Endothelial cell of umbilical vein (primary cell): Measurements from ENCODE around the gene POMGNT2. TPM values are rescaled to one million over a fixed set of nuclear protein-coding genes. Genes with fewer than 3 reads are reported as not detected.

Experiments
- BruUV-seq: library from RNA; stranded (reverse); fragments of 400-500 nt; replicated peaks from 2 replicates; lab custom pipeline; 2021; lab: Mats Ljungman, UMichigan
- CTCF ChIA-PET: fragments of 300-600, 350-600 bp; sonication (Branson Sonifier 250); formaldehyde crosslinking; loops from one replicate; lab custom pipeline; 2021; ENCODE audit warnings: antibody characterized with exemption, inconsistent platforms; lab: Charles Lee
- POLR2A ChIA-PET: fragments of 300-600, 350-600 bp; sonication (Branson Sonifier 250); formaldehyde crosslinking; loops from one replicate; lab custom pipeline; 2021; ENCODE audit warnings: antibody characterized with exemption, inconsistent platforms; lab: Charles Lee
- DNase-seq: peaks from one replicate; pipeline ENCODE4 v3.0.0-alpha.2; 2011; ENCODE audit warnings: low read depth, low spot score
- FAIRE-seq: peaks from 2 replicates; lab custom pipeline; 2011; peaks lifted over from hg19 to GRCh38; lab: Jason Lieb, UNC
- H2AFZ ChIP-seq: 2 replicates; pipeline ENCODE4 v1.6.0; 2012; ENCODE audit warnings: low read depth, low read length, control low read depth, inconsistent platforms
- H3K27ac ChIP-seq: 2 replicates; pipeline ENCODE4 v1.5.1; 2011; ENCODE audit warnings: low read depth, mild to moderate bottlenecking, control low read depth, low read length, moderate library complexity; ENCODE audit not compliant: insufficient read depth
- H3K27me3 ChIP-seq, 2 experiments: 2 replicates each; pipeline versions ENCODE4 v1.6.0 to v1.6.1; 2011; ENCODE audit warnings: low read length in 2 of 2, mixed read lengths in 1 of 2; ENCODE audit not compliant: control insufficient read depth in 2 of 2, insufficient read depth in 2 of 2
- H3K36me3 ChIP-seq, 2 experiments: 2 replicates in 1 of 2; 3 replicates in 1 of 2; pipeline ENCODE4 v1.5.1; 2011; ENCODE audit warnings: low read length in 2 of 2, mild to moderate bottlenecking in 1 of 2, moderate library complexity in 1 of 2; ENCODE audit not compliant: control insufficient read depth in 2 of 2, insufficient read depth in 2 of 2; ENCODE audit errors: extremely low read depth in 1 of 2
- H3K4me1 ChIP-seq: 3 replicates; pipeline ENCODE4 v1.5.1; 2011; ENCODE audit warnings: mild to moderate bottlenecking, low read length; ENCODE audit not compliant: control insufficient read depth, insufficient read depth; ENCODE audit errors: extremely low read depth
- H3K4me2 ChIP-seq: 2 replicates; pipeline ENCODE4 v1.6.1; 2011; ENCODE audit warnings: low read length, control low read depth, mixed read lengths; ENCODE audit not compliant: insufficient read depth
- H3K4me3 ChIP-seq, 3 experiments: fragments of 200-600 bp in 1 of 3; sonication (generic), shearing (Covaris generic) in 1 of 3; replicated peaks in 1 of 3; 2 replicates each; pipeline ENCODE4 v1.5.1; 2011 to 2016; ENCODE audit warnings: control low read depth in 3 of 3, low read length in 3 of 3, mild to moderate bottlenecking in 2 of 3, inconsistent platforms in 1 of 3, low read depth in 1 of 3, moderate library complexity in 1 of 3; ENCODE audit not compliant: insufficient read depth in 1 of 3
- H3K79me2 ChIP-seq: 2 replicates; pipeline ENCODE4 v1.6.0; 2012; ENCODE audit warnings: low read length, inconsistent platforms; ENCODE audit not compliant: control insufficient read depth, insufficient read depth
- H3K9ac ChIP-seq: replicated peaks from 2 replicates; pipeline ENCODE3; 2011; ENCODE audit warnings: low read length, control low read depth; ENCODE audit not compliant: insufficient read depth; ENCODE audit errors: extremely low read depth
- H3K9me1 ChIP-seq: replicated peaks from 3 replicates; pipeline ENCODE4 v1.6.0; 2011; ENCODE audit warnings: mild to moderate bottlenecking, low read length; ENCODE audit not compliant: control insufficient read depth, insufficient read depth; ENCODE audit errors: extremely low read depth
- H3K9me3 ChIP-seq: replicated peaks from 2 replicates; pipeline ENCODE4 v1.5.1; 2012; ENCODE audit warnings: low read length, inconsistent platforms; ENCODE audit not compliant: control insufficient read depth, insufficient read depth
- H4K20me1 ChIP-seq: replicated peaks from 2 replicates; pipeline ENCODE3; 2011; ENCODE audit warnings: mild to moderate bottlenecking, low read length; ENCODE audit not compliant: control insufficient read depth, insufficient read depth; ENCODE audit errors: extremely low read depth
- CTCF ChIP-seq, 2 donors: IDR thresholded peaks; 1 replicate in 1 of 2; 2 replicates in 1 of 2; pipeline ENCODE4 v1.5.1; 2011; ENCODE audit warnings: low read length in 2 of 2, mild to moderate bottlenecking in 2 of 2, moderate library complexity in 2 of 2, control low read depth in 1 of 2, inconsistent platforms in 1 of 2, low read depth in 1 of 2; ENCODE audit not compliant: insufficient read depth in 1 of 2; ENCODE audit errors: extremely low read depth in 1 of 2
- EZH2 ChIP-seq: IDR thresholded peaks from 2 replicates; pipeline ENCODE4 v1.6.1; 2012; ENCODE audit warnings: borderline replicate concordance, low read depth, mild to moderate bottlenecking, moderate library complexity, low read length, inconsistent platforms; ENCODE audit not compliant: severe bottlenecking
- FOS ChIP-seq: IDR thresholded peaks from 2 replicates; pipeline ENCODE4 v1.6.1; 2011; ENCODE audit warnings: mild to moderate bottlenecking, low read length, moderate library complexity, borderline replicate concordance; ENCODE audit not compliant: insufficient read depth
- GATA2 ChIP-seq: IDR thresholded peaks from 2 replicates; pipeline ENCODE4 v1.7.0; 2011; ENCODE audit warnings: low read depth, mild to moderate bottlenecking, moderate library complexity, mixed read lengths, low read length; ENCODE audit not compliant: insufficient read length, insufficient read depth
- JUN ChIP-seq: IDR thresholded peaks from 2 replicates; pipeline ENCODE4 v1.6.1; 2011; ENCODE audit warnings: borderline replicate concordance, low read depth; ENCODE audit not compliant: insufficient read length, insufficient read depth
- MYC ChIP-seq: IDR thresholded peaks from one replicate; pipeline ENCODE4 v1.6.1; 2011; ENCODE audit warnings: mild to moderate bottlenecking, low read depth, low read length
- POLR2A ChIP-seq: IDR thresholded peaks from 2 replicates; pipeline ENCODE4 v1.6.1; 2012; ENCODE audit warnings: low read depth, mild to moderate bottlenecking, control low read depth, low read length
- POLR2AphosphoS5 ChIP-seq: IDR thresholded peaks from 2 replicates; pipeline ENCODE4 v1.6.1; 2012; ENCODE audit warnings: low read depth, mild to moderate bottlenecking, control low read depth, low read length, moderate library complexity; ENCODE audit not compliant: insufficient read depth
- dilution Hi-C: fragments of 300-500 bp; cut with MboI; formaldehyde crosslinking; loops from one replicate; pipeline ENCODE4 v1.15.0; 2019; ENCODE audit warnings: low sequenced_read_pairs; ENCODE audit not compliant: extremely low pct_ligation_motif_present
- intact Hi-C: fragments of 100-400 bp; cut with micrococcal nuclease; formaldehyde crosslinking; loops from one replicate; pipeline ENCODE4 v1.10.0; 2022
- polyA plus RNA-seq, 4 experiments: library from polyadenylated mRNA; depleted of rRNA in 3 of 4; stranded (reverse) in 3 of 4; unstranded in 1 of 4; fragments of >200 nt; gene quantifications; 2 replicates each; pipeline versions ENCODE4 v1.2.1 to v1.2.3, GENCODE V29; 2011 to 2012; ENCODE audit warnings: missing spikeins in 1 of 4
- total RNA-seq: library from RNA; stranded (reverse); gene quantifications from 2 replicates; pipeline ENCODE4 v1.2.3, GENCODE V29; 2021
- TF ChIP-seq, protein P1 (sequence below): IDR thresholded peaks from 2 replicates; pipeline ENCODE4 v1.6.1; 2011; ENCODE audit not compliant: insufficient read depth, insufficient read length

The POMGNT2 gene
- total and polyA plus RNA-seq, 2 donors (not counting 3 experiments of a cell fraction or from before 2014, with no cell fraction given), result 6.4 to 16.3 TPM

GRCh38 chr3:43043793-43044192 is 62.1 kb downstream of the POMGNT2 start:
- no peak overlapping the region for H2AFZ ChIP-seq
- DNase-seq (no peak), FAIRE-seq (no peak)
- no peaks in the 10 kb centered on the region for H3K9me3 ChIP-seq
- no peaks in the 10 kb centered on the region for H4K20me1 ChIP-seq
- POLR2A ChIA-PET, result no interaction called here
- no peaks in the 10 kb centered on the region for H3K36me3 ChIP-seq
- TF ChIP-seq GATA2 (no peak), POLR2AphosphoS5 (no peak), JUN (no peak), EZH2 (no peak), POLR2A (no peak), FOS (no peak), CTCF (IDR thresholded peaks at IDR 0.05; ENCODE audit: extremely low read depth in 1 of 2, insufficient read depth in 1 of 2, low read depth in 1 of 2, low read length in 2 of 2) (no peak), MYC (no peak)
- TF ChIP-seq, protein P1, sequence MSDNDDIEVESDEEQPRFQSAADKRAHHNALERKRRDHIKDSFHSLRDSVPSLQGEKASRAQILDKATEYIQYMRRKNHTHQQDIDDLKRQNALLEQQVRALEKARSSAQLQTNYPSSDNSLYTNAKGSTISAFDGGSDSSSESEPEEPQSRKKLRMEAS, result no peak
- H3K4me1 ChIP-seq, result no peaks in the 10 kb centered on the region
- no peaks in the 10 kb centered on the region for H3K27me3 ChIP-seq
- no peak overlapping the region for H3K9ac ChIP-seq
- intact Hi-C loops, result no loop called here
- CTCF ChIA-PET, result no interaction called here
- H3K4me3 ChIP-seq, result no peak overlapping the region
- no TSS peak for BruUV-seq
- no peaks in the 10 kb centered on the region for H3K79me2 ChIP-seq
- dilution Hi-C loops, result no loop called here
- H3K4me2 ChIP-seq, result no peak overlapping the region
- no peaks in the 10 kb centered on the region for H3K9me1 ChIP-seq
- no peak overlapping the region for H3K27ac ChIP-seq
